ENCODE results near the gene C17orf113.
"Not testable (repeated sequence)": the region's sequence is repeated elsewhere in the genome, so short reads cannot be mapped to it uniquely, and the experiment has no call there.

The C17orf113 gene

DNA sequence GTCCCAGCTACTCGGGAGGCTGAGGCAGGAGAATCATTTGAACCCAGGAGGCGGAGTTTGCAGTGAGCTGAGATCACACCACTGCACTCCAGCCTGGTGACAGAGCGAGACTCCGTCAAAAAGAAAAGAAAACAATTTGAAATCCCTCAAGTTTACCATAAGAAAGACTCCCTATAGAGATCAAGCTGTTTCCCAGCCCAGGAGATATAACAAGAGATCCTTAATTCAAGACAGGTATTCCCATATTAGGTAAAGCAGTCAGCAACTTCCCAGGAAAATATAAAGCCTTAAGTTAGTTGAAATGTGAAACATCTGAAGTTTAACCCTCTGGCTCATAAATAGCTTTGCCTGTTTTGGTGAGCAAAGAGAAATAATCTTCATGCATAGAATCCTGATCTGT lies 38.0 kb downstream of the C17orf113 start:
- not testable (repeated sequence) for DNase-seq

DNA sequence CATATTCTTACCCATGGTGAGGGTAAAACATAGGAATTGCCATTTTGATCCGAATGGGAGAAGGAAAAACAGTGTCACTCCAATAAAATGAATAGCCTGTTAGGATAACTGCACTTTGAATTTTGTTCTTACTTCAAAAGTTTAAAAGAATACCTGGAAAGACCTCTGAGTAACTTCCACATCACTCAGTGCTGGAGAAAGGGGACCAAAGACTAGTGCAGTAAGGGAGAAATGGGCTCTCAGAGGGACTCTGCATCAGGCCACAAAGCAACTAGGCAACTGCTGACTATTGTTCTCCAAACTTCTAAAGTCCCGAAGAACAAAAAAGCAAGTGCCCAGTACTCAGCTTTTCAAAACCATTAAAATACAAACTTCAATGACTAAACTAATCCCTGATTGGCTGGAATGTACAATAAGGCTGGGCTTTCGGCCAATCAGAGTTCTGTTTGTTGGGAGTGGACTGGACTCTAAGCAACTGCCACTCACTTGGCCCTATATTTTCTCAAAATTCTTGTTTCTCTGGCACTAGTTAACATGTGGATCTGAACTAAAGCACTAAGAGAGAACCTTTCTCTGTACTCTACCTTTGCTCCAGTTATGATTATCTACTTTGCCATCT lies 39.4 kb downstream of the C17orf113 start:
- DNase-seq, result no peak

DNA sequence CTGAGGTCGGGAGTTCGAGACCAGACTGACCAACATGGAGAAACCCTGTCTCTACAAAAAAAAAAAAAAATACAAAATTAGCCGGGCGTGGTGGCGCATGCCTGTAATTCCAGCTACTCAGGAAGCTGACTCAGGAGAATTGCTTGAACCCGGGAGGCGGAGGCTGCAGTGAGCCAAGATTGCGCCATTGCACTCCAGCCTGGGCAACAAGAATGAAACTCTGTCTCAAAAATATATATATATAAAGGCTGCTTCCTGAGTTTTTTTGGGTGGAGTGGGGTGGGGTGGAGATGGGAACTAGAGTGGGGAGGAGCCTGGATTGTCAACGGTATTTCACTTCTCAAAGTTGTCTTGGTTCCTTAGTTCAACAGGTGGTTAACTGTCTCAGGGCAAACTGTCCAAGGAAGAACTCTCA lies 40.1 kb downstream of the C17orf113 start:
- not testable (repeated sequence) for DNase-seq

DNA sequence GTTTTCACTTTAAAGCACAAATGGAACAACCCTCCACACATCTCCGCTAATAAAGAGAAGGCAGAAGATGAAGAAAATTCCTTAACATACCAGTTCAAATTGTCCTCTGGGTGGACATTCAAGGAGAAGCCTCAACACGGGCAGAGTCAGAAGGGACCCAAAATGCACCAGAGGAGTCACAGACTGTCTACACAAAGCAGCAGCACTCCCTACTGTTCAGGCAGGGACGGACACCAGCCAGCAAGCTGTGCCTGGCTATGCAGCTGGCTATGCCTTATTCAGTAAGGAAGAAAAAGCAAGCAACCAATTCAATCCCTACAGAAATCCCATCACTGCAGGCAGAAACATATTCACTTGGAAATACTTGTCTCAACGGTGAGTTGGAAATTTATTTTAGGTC lies 41.2 kb downstream of the C17orf113 start:
- no peak for DNase-seq

DNA sequence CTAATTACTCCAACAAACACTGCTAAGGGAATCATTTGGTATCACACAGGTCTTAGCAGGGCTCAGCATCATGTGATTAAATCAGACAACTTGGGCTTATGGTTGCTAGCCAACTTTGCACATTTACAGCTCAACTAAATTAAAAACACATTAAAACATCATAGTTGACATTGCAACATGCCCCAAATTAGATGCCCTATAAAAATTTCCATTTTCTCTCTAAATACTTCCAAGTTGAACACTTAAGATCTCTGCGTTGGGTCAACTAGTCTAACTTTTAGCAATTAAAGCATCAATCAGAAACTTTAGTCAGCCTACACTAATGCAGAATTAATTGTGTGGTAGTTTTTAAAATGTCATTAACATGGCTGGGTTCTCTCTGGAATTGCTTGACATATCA lies 45.2 kb downstream of the C17orf113 start:
- DNase-seq, result no peak

DNA sequence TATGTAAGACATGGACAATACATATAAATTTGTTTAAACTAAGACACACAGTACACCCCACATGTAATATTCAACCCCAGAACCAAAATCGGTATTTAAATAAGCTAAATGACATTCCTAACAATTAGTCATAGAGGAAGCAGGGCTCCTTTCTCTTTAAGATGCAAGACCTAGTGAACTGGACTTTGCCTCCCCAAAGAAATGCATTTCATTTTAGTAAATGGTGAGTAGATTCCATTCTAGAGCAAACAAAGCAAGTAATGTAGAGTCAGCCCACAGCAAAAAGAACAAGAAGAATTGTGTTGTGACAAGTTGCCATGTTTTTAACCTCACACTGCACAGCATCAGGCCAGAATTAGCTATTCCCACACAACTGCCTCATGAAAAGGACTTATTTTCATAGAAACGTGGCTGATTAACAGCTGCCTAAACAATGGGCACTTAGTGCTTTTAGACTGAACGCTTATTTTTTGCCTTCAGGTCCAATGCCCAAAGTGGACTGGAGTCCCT lies 47.6 kb downstream of the C17orf113 start:
- DNase-seq, result no peak

DNA sequence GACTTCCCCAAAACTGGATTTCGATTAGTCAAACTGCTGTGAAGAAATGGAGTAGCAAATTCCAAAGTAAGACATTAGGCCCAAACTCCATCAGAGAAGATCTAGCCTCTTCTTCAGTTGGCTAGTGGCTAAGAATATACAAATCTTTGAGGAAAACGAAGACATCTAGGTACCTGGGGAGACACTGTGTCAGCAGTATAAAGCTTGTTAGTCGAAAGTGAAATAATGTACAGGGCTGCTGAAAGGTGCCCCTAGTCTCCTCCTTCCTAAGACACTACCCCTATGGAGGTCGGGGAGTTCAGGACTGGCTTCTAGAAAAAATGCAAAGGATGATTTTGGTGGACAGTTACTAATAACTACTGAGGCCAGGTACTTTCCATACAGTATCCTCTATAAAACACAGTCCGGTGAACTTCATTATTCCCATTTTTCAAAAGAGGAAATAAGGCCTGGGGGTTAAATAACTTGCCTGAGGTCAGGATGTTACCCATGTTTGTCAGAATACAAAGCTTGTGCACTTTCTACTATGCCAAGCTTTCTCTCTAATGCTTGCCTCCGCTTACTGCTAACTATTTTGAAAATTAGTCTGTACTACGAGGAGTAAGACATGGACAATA lies 48.1 kb downstream of the C17orf113 start:
- no peak for DNase-seq

DNA sequence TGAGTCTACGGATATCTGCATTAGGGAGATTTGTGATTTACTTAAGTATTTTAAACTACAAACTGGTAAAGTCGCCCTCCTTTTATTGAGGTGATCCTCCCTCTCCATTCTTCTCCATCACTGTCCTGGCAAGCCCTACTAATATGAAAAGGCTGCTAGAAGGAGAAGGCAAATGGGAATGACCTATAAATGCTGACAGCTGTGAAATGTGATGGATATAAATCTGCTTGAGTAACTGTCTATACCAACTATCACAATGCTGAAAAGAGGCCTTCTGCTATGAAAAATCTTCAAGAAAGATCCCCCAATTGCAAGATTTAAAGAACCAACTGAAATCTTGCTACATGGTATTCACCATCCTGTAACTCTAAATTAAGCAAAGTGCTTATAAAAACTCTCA lies 48.7 kb downstream of the C17orf113 start:
- no peak for DNase-seq

DNA sequence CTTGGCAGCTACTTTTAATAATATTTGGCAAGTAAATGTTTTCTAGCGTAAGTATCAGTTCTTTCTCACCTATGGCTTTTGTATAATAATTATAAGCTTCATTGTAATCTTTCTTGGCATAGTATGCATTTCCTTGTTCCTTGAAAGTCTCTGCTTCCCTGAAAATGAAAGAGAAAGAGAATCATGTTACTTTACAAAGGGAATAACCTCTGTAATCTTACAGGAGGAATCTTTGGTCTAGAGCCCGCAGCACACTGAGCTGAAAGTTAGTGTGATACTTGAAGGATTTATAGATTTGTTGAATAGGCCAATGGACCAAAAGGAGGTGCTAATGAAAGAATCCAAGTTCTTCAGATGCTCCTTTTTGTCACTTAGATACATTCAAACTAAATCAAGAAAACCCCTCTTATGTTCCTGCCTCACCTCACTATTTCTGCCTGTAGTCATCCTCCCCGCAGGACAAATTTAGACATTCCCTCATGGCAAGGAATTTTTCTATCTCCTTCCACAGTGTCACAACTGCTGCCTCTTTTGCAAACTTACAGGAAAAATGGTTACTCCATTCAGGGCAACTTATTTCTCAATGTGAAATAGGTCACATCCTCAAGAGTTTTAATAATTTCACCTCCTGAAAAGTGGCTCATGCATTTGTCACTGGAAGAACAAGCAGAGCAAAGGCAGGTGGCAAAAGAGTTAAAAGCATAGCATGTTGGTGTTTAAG lies 49.8 kb downstream of the C17orf113 start:
- no peak for DNase-seq

DNA sequence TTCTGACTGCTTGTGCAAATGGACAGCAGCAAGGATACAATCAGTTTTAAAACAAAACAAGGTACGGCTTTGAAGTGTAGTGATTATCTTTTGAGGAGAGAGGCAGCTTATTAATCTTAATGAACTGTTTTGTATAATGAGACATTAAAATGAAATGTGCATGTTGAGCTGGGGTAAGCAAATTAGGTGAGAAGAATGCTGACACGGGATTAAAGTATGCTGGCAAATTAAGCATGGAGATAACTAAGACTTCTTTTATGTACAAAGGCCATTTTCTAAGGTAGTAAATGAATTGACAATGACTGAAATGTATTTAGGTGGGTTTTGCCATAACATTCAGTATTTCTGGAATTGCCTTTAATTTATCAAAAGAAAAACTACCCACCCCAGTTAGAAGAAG lies 51.9 kb downstream of the C17orf113 start:
- no peak for DNase-seq

DNA sequence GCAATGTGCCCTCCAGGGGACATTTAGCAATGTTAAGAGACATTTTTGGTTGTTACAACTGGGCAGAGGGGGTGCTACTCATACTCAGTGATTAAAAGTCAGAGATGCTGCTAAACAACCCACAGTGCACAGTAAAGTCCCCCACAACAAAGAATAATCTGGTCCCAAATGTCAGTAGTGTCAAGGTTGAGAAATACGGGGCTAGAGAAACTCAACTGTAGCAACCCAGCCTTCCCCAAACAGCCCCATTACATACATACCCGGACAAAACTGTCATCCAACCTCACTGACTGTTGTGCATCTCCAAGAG lies 53.6 kb downstream of the C17orf113 start:
- no peak for DNase-seq

DNA sequence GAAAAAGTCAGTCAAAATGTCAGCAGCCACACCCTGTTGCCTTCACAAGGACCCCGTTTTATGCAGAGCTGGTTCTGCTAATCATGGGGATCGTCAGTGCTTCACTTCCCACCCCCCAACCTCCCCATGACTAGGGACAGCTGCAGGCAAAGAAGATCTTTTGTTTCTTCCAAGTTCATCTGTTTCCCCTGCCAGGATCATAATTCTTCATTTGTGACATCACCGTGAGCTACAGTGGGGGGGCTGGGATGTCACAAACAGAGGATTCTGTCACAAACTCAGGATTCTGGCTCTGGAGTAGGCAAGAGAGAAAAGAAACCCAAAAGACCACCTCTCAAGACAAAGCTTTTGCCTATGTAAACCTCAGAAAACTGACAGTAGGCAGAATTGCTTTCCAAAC lies 57.8 kb downstream of the C17orf113 start:
- DNase-seq, result no peak

DNA sequence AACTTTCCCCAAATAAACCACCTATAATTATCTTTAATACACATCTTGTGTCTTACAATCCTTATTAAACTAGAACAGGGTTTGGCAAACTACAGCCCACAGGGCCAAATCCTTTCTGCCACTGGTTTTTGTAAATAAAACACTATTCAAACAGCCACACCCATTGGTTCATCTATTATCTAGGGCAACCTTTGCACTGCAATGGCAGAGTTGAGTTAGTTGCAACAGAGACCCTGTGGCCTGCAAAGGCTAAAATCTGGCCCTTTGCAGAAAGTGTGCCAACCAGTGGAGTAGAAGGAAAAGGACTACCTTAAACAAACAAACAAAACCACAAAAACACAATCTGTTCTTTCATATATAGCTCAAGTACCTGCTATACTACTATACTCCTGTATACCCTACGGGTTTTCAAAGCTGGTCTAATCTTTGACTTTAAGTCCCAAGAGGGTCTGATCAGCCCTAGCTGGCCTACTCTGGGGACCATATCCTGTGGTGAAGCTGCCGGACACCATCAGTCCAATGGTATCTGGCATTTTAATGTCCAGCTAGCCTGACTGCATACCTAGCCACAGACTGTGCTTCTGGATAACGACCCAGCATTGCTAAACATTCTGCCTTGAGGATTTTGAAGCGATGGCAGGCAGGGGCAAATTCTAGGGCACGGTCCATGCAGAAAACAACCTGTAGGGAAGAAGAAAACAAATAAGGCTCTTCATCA lies 60.5 kb downstream of the C17orf113 start:
- DNase-seq, result no peak

DNA sequence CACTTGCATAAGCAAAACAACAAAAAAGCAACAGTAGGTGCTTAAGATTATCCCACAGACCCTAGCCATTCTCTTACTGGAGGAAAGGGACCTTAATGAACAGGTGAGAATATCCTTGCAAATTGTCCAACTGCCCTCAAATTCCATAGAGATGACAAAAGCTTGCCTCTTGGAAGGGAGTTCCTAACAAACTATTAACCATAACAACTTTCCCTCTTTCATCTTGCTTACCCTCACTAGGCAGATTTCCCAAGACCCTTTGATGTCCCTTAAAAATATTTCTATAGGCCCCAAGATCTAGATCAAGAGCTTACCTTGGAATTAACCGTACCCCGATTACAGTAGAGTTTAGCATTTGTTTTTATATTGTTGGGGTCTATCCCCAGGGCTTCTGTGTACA lies 62.0 kb downstream of the C17orf113 start:
- no peak for DNase-seq

All from CD4-positive, alpha-beta T cell treated with Interleukin-4 for 4 hours (primary cell).